HepG2 (cell line): ENCODE results near the gene S1PR2. TPM values are rescaled to one million over a fixed set of nuclear protein-coding genes. Genes with fewer than 3 reads are reported as not detected.

Experiments
- AGO2 ChIP-seq: fragments of 200-400 bp; formaldehyde crosslinking; optimal IDR thresholded peaks from 2 replicates; pipeline ENCODE3; 2017; ENCODE audit warnings: mild to moderate bottlenecking, low read depth, low read length, moderate library complexity
- ARNT2 ChIP-seq: sonication (generic); formaldehyde crosslinking; IDR thresholded peaks from 2 replicates; pipeline ENCODE4 v1.8.0; 2022; ENCODE audit warnings: mild to moderate bottlenecking, low read depth, missing genetic modification reagents, moderate library complexity
- E2F5 ChIP-seq: sonication (generic); formaldehyde crosslinking; conservative IDR thresholded peaks from 2 replicates; pipeline ENCODE4 v1.4.0; 2020; ENCODE audit warnings: missing genetic modification reagents
- FOXA1 ChIP-seq, 2 experiments: fragments of 450-650 bp in 1 of 2; sonication (generic) in 1 of 2; formaldehyde crosslinking in 1 of 2; IDR thresholded peaks; 2 replicates each; pipeline versions ENCODE4 v1.4.0 to v1.6.1; 2016 to 2020; ENCODE audit warnings: missing genetic modification reagents in 1 of 2
- FOXJ3 ChIP-seq: sonication (generic); formaldehyde crosslinking; IDR thresholded peaks from 2 replicates; pipeline ENCODE4 v1.4.0; 2020; ENCODE audit warnings: missing genetic modification reagents, mild to moderate bottlenecking, borderline replicate concordance
- GTF3A ChIP-seq: sonication (generic); formaldehyde crosslinking; conservative IDR thresholded peaks from 2 replicates; pipeline ENCODE4 v1.4.0; 2020; ENCODE audit warnings: mild to moderate bottlenecking, missing genetic modification reagents
- HOMEZ ChIP-seq: IDR thresholded peaks from 2 replicates; pipeline ENCODE4 v1.6.1; 2016; ENCODE audit warnings: low read depth
- JUNB ChIP-seq: sonication (generic); formaldehyde crosslinking; IDR thresholded peaks from 2 replicates; pipeline ENCODE4 v1.8.0; 2022; ENCODE audit warnings: missing genetic modification reagents, mild to moderate bottlenecking, borderline replicate concordance
- KLF11 ChIP-seq: IDR thresholded peaks from 2 replicates; pipeline ENCODE4 v1.6.1; 2016; ENCODE audit warnings: missing compliant biosample characterization
- SNAI1 ChIP-seq: sonication (generic); formaldehyde crosslinking; IDR thresholded peaks from 2 replicates; pipeline ENCODE4 v1.5.0; 2020; ENCODE audit warnings: mild to moderate bottlenecking, missing genetic modification reagents, borderline replicate concordance
- SOX6 ChIP-seq, 2 experiments: fragments of 450-650 bp in 1 of 2; sonication (generic) in 1 of 2; formaldehyde crosslinking in 1 of 2; IDR thresholded peaks; 2 replicates each; pipeline versions ENCODE4 v1.4.0 to v1.6.1; 2017 to 2020; ENCODE audit warnings: antibody characterized with exemption in 1 of 2, mild to moderate bottlenecking in 1 of 2, missing genetic modification reagents in 1 of 2
- TBL1XR1 ChIP-seq: fragments of 150-350 bp; IDR thresholded peaks from 2 replicates; pipeline ENCODE4 v1.6.1; 2014; ENCODE audit warnings: borderline replicate concordance, low read length; ENCODE audit not compliant: partially characterized antibody
- TBX2 ChIP-seq: sonication (generic); formaldehyde crosslinking; IDR thresholded peaks from 2 replicates; pipeline ENCODE4 v1.5.0; 2020; ENCODE audit warnings: missing genetic modification reagents, mild to moderate bottlenecking, borderline replicate concordance
- THAP7 ChIP-seq: sonication (generic); formaldehyde crosslinking; IDR thresholded peaks from 2 replicates; pipeline ENCODE4 v1.8.1; 2023; ENCODE audit warnings: mild to moderate bottlenecking, missing genetic modification reagents
- ZBTB3 ChIP-seq: sonication (generic); formaldehyde crosslinking; IDR thresholded peaks from 2 replicates; pipeline ENCODE4 v1.4.0; 2020; ENCODE audit warnings: low read depth, mild to moderate bottlenecking, moderate library complexity, missing genetic modification reagents, borderline replicate concordance
- ZFP90 ChIP-seq: sonication (generic); formaldehyde crosslinking; IDR thresholded peaks from 2 replicates; pipeline ENCODE4 v1.8.0; 2022; ENCODE audit warnings: missing genetic modification reagents, mild to moderate bottlenecking, inconsistent platforms, borderline replicate concordance
- ZFYVE20 ChIP-seq: sonication (generic); formaldehyde crosslinking; IDR thresholded peaks from 2 replicates; pipeline ENCODE4 v1.8.0; 2023; ENCODE audit warnings: low read depth, mild to moderate bottlenecking, moderate library complexity, missing genetic modification reagents, borderline replicate concordance
- ZNF280D ChIP-seq: sonication (generic); formaldehyde crosslinking; IDR thresholded peaks from 2 replicates; pipeline ENCODE4 v1.5.1; 2020; ENCODE audit warnings: mild to moderate bottlenecking, missing genetic modification reagents
- ZNF510 ChIP-seq: sonication (generic); formaldehyde crosslinking; IDR thresholded peaks from 2 replicates; pipeline ENCODE4 v1.4.0; 2020; ENCODE audit warnings: low read depth, mild to moderate bottlenecking, missing genetic modification reagents
- ZNF615 ChIP-seq: sonication (generic); formaldehyde crosslinking; IDR thresholded peaks from 2 replicates; pipeline ENCODE4 v1.5.0; 2020; ENCODE audit warnings: mild to moderate bottlenecking, missing genetic modification reagents, borderline replicate concordance
- ZNF768 ChIP-seq: sonication (generic); formaldehyde crosslinking; IDR thresholded peaks from 2 replicates; pipeline ENCODE4 v1.4.0; 2020; ENCODE audit warnings: missing genetic modification reagents
- ZSCAN25 ChIP-seq: sonication (generic); formaldehyde crosslinking; IDR thresholded peaks from 2 replicates; pipeline ENCODE4 v1.8.0; 2022; ENCODE audit warnings: mild to moderate bottlenecking, missing genetic modification reagents
- polyA plus RNA-seq, 8 experiments: library from polyadenylated mRNA; depleted of rRNA in 3 of 8; stranded (reverse) in 7 of 8; unstranded in 1 of 8; fragments of >200 nt; fragmentation: Illumina TruSeq in 4 of 8; extraction: Trizol in 4 of 8; gene quantifications; 2 replicates each; pipeline versions ENCODE4 v1.2.1 to v1.2.3, GENCODE V29; 2011 to 2016; ENCODE audit warnings: low read depth in 4 of 8, missing spikeins in 1 of 8, mixed read lengths in 1 of 8; ENCODE audit not compliant: insufficient read depth in 1 of 8
- total RNA-seq, 5 experiments: library from RNA; depleted of rRNA; stranded (reverse); fragments of >200 nt; fragmentation: Illumina TruSeq; extraction: Trizol; gene quantifications; 2 replicates each; pipeline ENCODE4 v1.2.3, GENCODE V29; 2016; ENCODE audit warnings: low read depth in 1 of 5

Gene S1PR2
- total and polyA plus RNA-seq, 2 of the 13 experiments (the other 11 are each of a cell fraction or from before 2014, with no cell fraction given), result 0.91 to 1.3 TPM

- TF ChIP-seq THAP7 (CRISPR knock-in tag) (peak; percentile 87; the same call in 1 of the 2 replicates), KLF11 (CRISPR knock-in tag) (peak; percentile 42; the same call in 1 of the 2 replicates), SNAI1 (CRISPR knock-in tag) (no peak), ZFYVE20 (CRISPR knock-in tag) (no peak), ZBTB3 (0 out of 2 replicates have a peak, but pooled peaks have one; percentile 34), ZNF768 (CRISPR knock-in tag) (no peak; the same call in 1 of the 2 replicates), ARNT2 (peak; percentile 93), E2F5 (CRISPR knock-in tag) (peak; percentile 86), FOXJ3 (peak; percentile 4; the same call in 1 of the 2 replicates), TBL1XR1 (no peak), HOMEZ (0 out of 2 replicates have a peak, but pooled peaks have one; percentile 2), ZSCAN25 (CRISPR knock-in tag) (0 out of 2 replicates have a peak, but pooled peaks have one; percentile 22), FOXA1 (IDR thresholded peaks at IDR 0.05) (no peak), FOXA1 (CRISPR knock-in tag; IDR thresholded peaks at IDR 0.05) (no peak), TBX2 (CRISPR knock-in tag) (peak; percentile 63), ZNF615 (no peak), ZNF510 (CRISPR knock-in tag) (peak; percentile 21), JUNB (CRISPR knock-in tag) (peak; percentile 61; the same call in 1 of the 2 replicates), ZFP90 (CRISPR knock-in tag) (peak; percentile 33; the same call in 1 of the 2 replicates), SOX6 (IDR thresholded peaks at IDR 0.05) (no peak), SOX6 (CRISPR knock-in tag; IDR thresholded peaks at IDR 0.05) (peak; percentile 50), AGO2 (peak; percentile 44), ZNF280D (CRISPR knock-in tag) (0 out of 2 replicates have a peak, but pooled peaks have one; percentile 46), GTF3A (0 out of 2 replicates have a peak, but pooled peaks have one; percentile 92)
Observed at GRCh38 chr19:10194500-10195198, 36.5 kb downstream of the S1PR2 start, which contains the start of gene DNMT1 (continued).
